ENCODE measurements around the gene RACK1. TPM values are rescaled to one million over a fixed set of nuclear protein-coding genes. Genes with fewer than 3 reads are reported as not detected.

Gene RACK1
- total RNA-seq, 1 donor from 2014 or later, result 1,656 TPM

- no peak for FAIRE-seq
- Histone ChIP-seq H2AFZ (ENCODE audit: low read depth, low read length) (no peak overlapping the region), H3K9ac (ENCODE audit: low read length) (no peak overlapping the region), H3K9me3 (ENCODE audit: insufficient read depth, low read depth, low read length) (no peaks in the 10 kb centered on the region), H3K4me1 (ENCODE audit: insufficient read depth, low read length) (peaks cover 20% of the 10 kb centered on the region), H3K27me3 (ENCODE audit: insufficient read depth, low read length) (peaks cover 7% of the 10 kb centered on the region), H3K4me3 (ENCODE audit: insufficient read depth, low read depth, low read length) (no peak overlapping the region), H3K79me2 (ENCODE audit: insufficient read depth, low read length) (no peaks in the 10 kb centered on the region), H3K4me2 (ENCODE audit: low read length) (no peak overlapping the region), H4K20me1 (ENCODE audit: insufficient read depth, low read length) (no peaks in the 10 kb centered on the region), H3K27ac (ENCODE audit: low read depth, low read length) (no peak overlapping the region), H3K36me3 (ENCODE audit: insufficient read depth, low read length) (no peaks in the 10 kb centered on the region)
- no peak for DNase-seq (ENCODE audit: low read depth)
- Mint-ChIP-seq H3K27ac (ENCODE audit: unreplicated experiment) (no peak overlapping the region), H3K4me1 (ENCODE audit: low read depth, unreplicated experiment) (peaks cover 8% of the 10 kb centered on the region), H3K36me3 (ENCODE audit: low read depth, unreplicated experiment) (no peaks in the 10 kb centered on the region), H3K9me3 (ENCODE audit: unreplicated experiment) (no peaks in the 10 kb centered on the region), H3K4me3 (ENCODE audit: unreplicated experiment) (no peak overlapping the region), H3K27me3 (ENCODE audit: low read depth, unreplicated experiment) (peaks cover 15% of the 10 kb centered on the region)
- TF ChIP-seq CTCF (IDR thresholded peaks at IDR 0.05; ENCODE audit: insufficient read depth, low read depth, low read length), result no peak
- TF ChIP-seq EZH2 (IDR thresholded peaks at IDR 0.05; ENCODE audit: insufficient read depth, low read length), result no peak
These were observed 49.0 kb downstream of the RACK1 start for GRCh38 chr5:181194489-181195248.

GRCh38 chr5:181193656-181194055 is 50.0 kb downstream of the RACK1 start:
- Mint-ChIP-seq H3K4me3 (ENCODE audit: unreplicated experiment) (peak overlapping the region; percentile 1), H3K36me3 (ENCODE audit: low read depth, unreplicated experiment) (no peaks in the 10 kb centered on the region), H3K9me3 (ENCODE audit: unreplicated experiment) (no peaks in the 10 kb centered on the region), H3K27ac (ENCODE audit: unreplicated experiment) (no peak overlapping the region), H3K4me1 (ENCODE audit: low read depth, unreplicated experiment) (peaks cover 4% of the 10 kb centered on the region), H3K27me3 (ENCODE audit: low read depth, unreplicated experiment) (peaks cover 7% of the 10 kb centered on the region)
- TF ChIP-seq EZH2 (IDR thresholded peaks at IDR 0.05; ENCODE audit: insufficient read depth, low read length), result no peak
- no peak for TF ChIP-seq CTCF (IDR thresholded peaks at IDR 0.05; ENCODE audit: insufficient read depth, low read depth, low read length)
- H3K27ac ChIP-seq (ENCODE audit: low read depth, low read length), result no peak overlapping the region
- no peaks in the 10 kb centered on the region for H3K79me2 ChIP-seq (ENCODE audit: insufficient read depth, low read length)
- no peak overlapping the region for H3K9ac ChIP-seq (ENCODE audit: low read length)
- H3K9me3 ChIP-seq (ENCODE audit: insufficient read depth, low read depth, low read length), result no peaks in the 10 kb centered on the region
- DNase-seq (ENCODE audit: low read depth) (no peak), FAIRE-seq (no peak)
- H3K36me3 ChIP-seq (ENCODE audit: insufficient read depth, low read length), result no peaks in the 10 kb centered on the region
- H3K4me1 ChIP-seq (ENCODE audit: insufficient read depth, low read length), result peaks cover 22% of the 10 kb centered on the region
- H4K20me1 ChIP-seq (ENCODE audit: insufficient read depth, low read length), result no peaks in the 10 kb centered on the region
- no peaks in the 10 kb centered on the region for H3K27me3 ChIP-seq (ENCODE audit: insufficient read depth, low read length)
- no peak overlapping the region for H3K4me2 ChIP-seq (ENCODE audit: low read length)
- no peak overlapping the region for H3K4me3 ChIP-seq (ENCODE audit: insufficient read depth, low read depth, low read length)
- H2AFZ ChIP-seq (ENCODE audit: low read depth, low read length), result no peak overlapping the region

Measured in astrocyte (in vitro differentiated cells and primary cell).